WERI-Rb-1 (cell line): ENCODE measurements around the gene CITED1.

Experiments used
- DNase-seq: peaks from one replicate; pipeline ENCODE4 v3.0.0-alpha.2; 2020
- H3K27ac ChIP-seq: fragments of 250-450 bp; sonication (Bioruptor Pico); 2 replicates; pipeline ENCODE4 v1.5.1; 2020; ENCODE audit warnings: mild to moderate bottlenecking, moderate library complexity
- H3K27me3 ChIP-seq: fragments of 250-450 bp; sonication (Bioruptor Pico); 2 replicates; pipeline ENCODE4 v1.5.1; 2021; ENCODE audit warnings: mild to moderate bottlenecking, low read depth, moderate library complexity; ENCODE audit not compliant: insufficient read depth, severe bottlenecking
- H3K36me3 ChIP-seq: fragments of 250-450 bp; sonication (Bioruptor Pico); 2 replicates; pipeline ENCODE4 v1.5.1; 2020; ENCODE audit warnings: mild to moderate bottlenecking, moderate library complexity
- H3K4me3 ChIP-seq: 2 replicates; pipeline ENCODE4 v1.5.1; 2011; ENCODE audit warnings: low read depth, mild to moderate bottlenecking, control low read depth, low read length
- H3K9me3 ChIP-seq: fragments of 250-450 bp; sonication (Bioruptor Pico); 2 replicates; pipeline ENCODE4 v1.5.1; 2021; ENCODE audit warnings: mild to moderate bottlenecking, moderate library complexity; ENCODE audit not compliant: severe bottlenecking
- CTCF ChIP-seq: IDR thresholded peaks from 2 replicates; pipeline ENCODE4 v1.5.1; 2011; ENCODE audit warnings: low read depth, mild to moderate bottlenecking, control low read depth, inconsistent platforms, low read length

The CITED1 gene

GRCh38 chrX:72305286-72306084 lies at the start of gene CITED1:
Gene CITED1, minus strand, starts transcription at chrX:72305914. Its CDS starts 3,045 bp downstream, at chrX:72302869.
- peak; percentile 45 for DNase-seq
- H3K9me3 ChIP-seq: no peaks in the 10 kb centered on the region
- TF ChIP-seq CTCF: no peak
- peak within 1 kb of the TSS; percentile 87 for H3K27ac ChIP-seq
- peaks cover 12% of the 10 kb centered on the region for H3K36me3 ChIP-seq
- H3K4me3 ChIP-seq: peak within 1 kb of the TSS; percentile 71
- H3K27me3 ChIP-seq: peaks cover 13% of the 10 kb centered on the region

- no peak for DNase-seq
- Histone ChIP-seq H3K27me3 (peaks cover 10% of the 10 kb centered on the region), H3K27ac (no peak overlapping the region), H3K9me3 (no peaks in the 10 kb centered on the region), H3K4me3 (no peak overlapping the region), H3K36me3 (no peaks in the 10 kb centered on the region)
- no peak for TF ChIP-seq CTCF
Measured at GRCh38 chrX:72352786-72353185, 47.1 kb upstream of the CITED1 start.

- no peak for DNase-seq
- H3K4me3 ChIP-seq: no peak overlapping the region
- no peak overlapping the region for H3K27ac ChIP-seq
- no peak for TF ChIP-seq CTCF
- H3K9me3 ChIP-seq: no peaks in the 10 kb centered on the region
- no peaks in the 10 kb centered on the region for H3K36me3 ChIP-seq
- H3K27me3 ChIP-seq: peaks cover 12% of the 10 kb centered on the region
Measured at GRCh38 chrX:72351606-72352334, 46.1 kb upstream of the CITED1 start.

- H3K36me3 ChIP-seq: no peaks in the 10 kb centered on the region
- H3K4me3 ChIP-seq: no peak overlapping the region
- DNase-seq: no peak
Measured at GRCh38 chrX:72349190-72349589, 43.5 kb upstream of the CITED1 start.

GRCh38 chrX:72348247-72348979 lies 42.7 kb upstream of the CITED1 start:
- TF ChIP-seq CTCF: no peak
- no peaks in the 10 kb centered on the region for H3K9me3 ChIP-seq
- peaks cover 7% of the 10 kb centered on the region for H3K27me3 ChIP-seq
- no peak overlapping the region for H3K4me3 ChIP-seq
- no peak for DNase-seq
- no peak overlapping the region for H3K27ac ChIP-seq
- no peaks in the 10 kb centered on the region for H3K36me3 ChIP-seq

More at GRCh38 chrX:72349190-72349589, 43.5 kb upstream of the CITED1 start:
- Histone ChIP-seq H3K9me3 (no peaks in the 10 kb centered on the region), H3K27ac (no peak overlapping the region), H3K27me3 (peaks cover 8% of the 10 kb centered on the region)
- no peak for TF ChIP-seq CTCF
